Measurements from ENCODE around the gene LRPPRC. TPM values are rescaled to one million over a fixed set of nuclear protein-coding genes. Genes with fewer than 3 reads are reported as not detected.

LRPPRC gene
- total RNA-seq (2014; rRNA removed; shearing (Covaris generic)) = 200 and 211 TPM in 2 replicates
- 163 and 175 TPM in 2 replicates for polyA plus RNA-seq (2016; fragmentation: Nextera tagmentation; extraction: Ambion mirVana)
- long read RNA-seq, full-length matches to known transcripts = 11 of 38 reads
- long read RNA-seq, partial matches to known transcripts = 19 of 38 reads
- long read RNA-seq, other reads (novel, unspliced or antisense) = 8 of 38 reads

- Histone ChIP-seq H3K4me3 (peak within 1 kb of the TSS; percentile 100), H3K79me2 (replicated peaks; ENCODE audit: insufficient read depth) (peaks cover 48% of the 10 kb centered on the region), H3F3A (replicated peaks; ENCODE audit: low read depth) (peaks cover 8% of the 10 kb centered on the region; the same call in 1 of the 2 replicates), H3K9me2 (ENCODE audit: insufficient read depth) (no peaks in the 10 kb centered on the region), H3K4me2 (peak within 1 kb of the TSS; percentile 74), H2AFZ (peak within 1 kb of the TSS; percentile 48), H3K27ac (ENCODE audit: low read depth) (peak within 1 kb of the TSS; percentile 84), H3K27me3 (ENCODE audit: insufficient read depth) (no peaks in the 10 kb centered on the region), H4K20me1 (replicated peaks; ENCODE audit: insufficient read depth) (peaks cover 40% of the 10 kb centered on the region), H3K4me1 (ENCODE audit: insufficient read depth) (peaks cover 21% of the 10 kb centered on the region), H3K36me3 (ENCODE audit: insufficient read depth) (peaks cover 33% of the 10 kb centered on the region)
- Mint-ChIP-seq H3K9me3 (peaks cover 4% of the 10 kb centered on the region; the same call in 1 of the 3 replicates), H3K4me3 (peak within 1 kb of the TSS; percentile 88), H3K4me1 (peaks cover 31% of the 10 kb centered on the region), H3K27ac (peak within 1 kb of the TSS; percentile 100), H3K27me3 (ENCODE audit: insufficient read depth, low read depth, poor library complexity) (peaks cover 23% of the 10 kb centered on the region), H3K36me3 (ENCODE audit: low read depth) (peaks cover 42% of the 10 kb centered on the region)
- no peak for TF ChIP-seq ZNF331 (CRISPR knock-in tag; IDR thresholded peaks at IDR 0.05; ENCODE audit: low read depth)
- TF ChIP-seq CREB1 (CRISPR knock-in tag; IDR thresholded peaks at IDR 0.05; ENCODE audit: low read depth) = peak; percentile 44
- no peak for TF ChIP-seq NANOG (IDR thresholded peaks at IDR 0.05; ENCODE audit: borderline replicate concordance)
- TF ChIP-seq ZNF462 (CRISPR knock-in tag; IDR thresholded peaks at IDR 0.05) = no peak
- TF ChIP-seq JUNB (IDR thresholded peaks at IDR 0.05; ENCODE audit: unreplicated experiment) = no peak
- no peak for TF ChIP-seq CTCF (conservative IDR thresholded peaks at IDR 0.05; ENCODE audit: low read depth in 2 of 2)
- no peak for TF ChIP-seq EZH2phosphoT487 (IDR thresholded peaks at IDR 0.05; ENCODE audit: unreplicated experiment)
- TF ChIP-seq STAT1 (IDR thresholded peaks at IDR 0.05; ENCODE audit: unreplicated experiment) = no peak
- peak; percentile 82 for TF ChIP-seq ETS1 (IDR thresholded peaks at IDR 0.05)
- TF ChIP-seq POLR2AphosphoS5 (IDR thresholded peaks at IDR 0.05; ENCODE audit: low read depth) = peak; percentile 71
- TF ChIP-seq EZH2 (IDR thresholded peaks at IDR 0.05; ENCODE audit: low read depth, unreplicated experiment) = no peak
- peak; percentile 98 for DNase-seq (ENCODE audit: low spot score)
- ATAC-seq = peak; percentile 94
Measured at GRCh38 chr2:43995733-43996533, at the start of gene LRPPRC. LRPPRC (minus strand) TSS chr2:43995989; CDS start chr2:43995947, 42 bp downstream.
